GM12891 (cell line): ENCODE data around the gene HOXD3.

Source experiments
- POLR2A ChIP-seq: IDR thresholded peaks from 2 replicates; pipeline ENCODE4 v1.6.1; 2011; ENCODE audit warnings: low read depth, low read length, control low read depth
- POLR2AphosphoS5 ChIP-seq: IDR thresholded peaks from 2 replicates; pipeline ENCODE4 v1.6.1; 2011; ENCODE audit warnings: low read depth, low read length, control low read depth
- SPI1 ChIP-seq: IDR thresholded peaks from 2 replicates; pipeline ENCODE4 v1.6.1; 2011; ENCODE audit warnings: low read depth, low read length, control low read depth

DNA sequence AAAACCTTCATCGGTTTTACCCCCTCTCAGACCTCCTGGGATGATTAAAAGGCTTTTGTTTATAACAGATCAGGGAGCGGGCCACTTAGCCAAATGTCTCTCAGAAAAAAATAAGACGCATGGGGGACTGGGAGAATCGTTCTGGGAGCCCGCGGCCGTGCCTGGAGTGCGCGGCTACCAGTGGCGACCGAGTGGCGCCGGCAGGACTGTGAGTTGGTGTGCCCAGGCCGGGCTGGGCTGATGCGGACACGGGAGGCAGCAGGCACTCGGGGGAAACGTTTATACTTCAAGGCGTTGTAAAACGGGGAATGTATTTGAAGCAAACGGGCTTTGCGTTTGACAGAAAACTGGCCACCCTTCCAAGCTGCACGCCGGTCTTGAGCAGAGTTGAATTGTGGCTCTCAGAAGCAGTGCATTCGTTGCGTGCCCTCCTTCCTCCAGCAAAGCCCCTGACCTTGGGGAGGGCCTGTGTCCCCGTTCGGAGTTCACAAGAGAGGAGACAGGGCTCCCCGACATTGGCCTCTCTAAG, 45.2 kb upstream of the HOXD3 start:
- TF ChIP-seq POLR2AphosphoS5 = no peak
- no peak for TF ChIP-seq POLR2A
- no peak for TF ChIP-seq SPI1
